Dermis microvascular lymphatic vessel endothelial cell (primary cell): Measurements from ENCODE around the gene HLCS. TPM values are rescaled to one million over a fixed set of nuclear protein-coding genes. Genes with fewer than 3 reads are reported as not detected.

Experiments used
- DNase-seq, 2 donors: peaks; one replicate each; pipeline versions ENCODE4 v3.0.0 to v3.0.0-alpha.2; 2010; ENCODE audit warnings: low read depth in 2 of 2
- total RNA-seq: library from RNA; depleted of rRNA; stranded (reverse); fragments of >200 nt; gene quantifications from 2 replicates; pipeline ENCODE4 v1.2.1, GENCODE V29; 2014

The HLCS gene
- total RNA-seq, 1 donor from 2014 or later = 16.4 TPM

DNA sequence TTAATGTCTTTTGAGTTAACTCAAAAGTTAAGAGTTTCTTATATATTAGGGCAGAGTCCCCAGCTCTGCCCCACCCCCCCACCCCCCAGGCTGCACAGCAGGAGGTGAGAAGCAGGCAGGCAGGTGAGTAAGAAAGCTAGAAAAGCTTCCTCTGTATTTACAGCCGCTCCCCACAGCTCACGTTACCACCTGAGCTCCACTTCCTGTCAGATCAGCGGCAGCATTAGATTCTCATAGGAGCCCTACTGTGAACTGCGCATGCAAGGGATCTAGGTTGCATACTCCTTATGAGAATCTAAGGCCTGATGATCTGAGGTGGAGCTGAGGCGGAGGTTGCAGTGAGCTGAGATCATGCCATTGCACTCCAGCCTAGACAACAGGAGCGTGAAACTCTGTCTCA lies 185.6 kb downstream of the HLCS start:
- DNase-seq = no peak

DNA sequence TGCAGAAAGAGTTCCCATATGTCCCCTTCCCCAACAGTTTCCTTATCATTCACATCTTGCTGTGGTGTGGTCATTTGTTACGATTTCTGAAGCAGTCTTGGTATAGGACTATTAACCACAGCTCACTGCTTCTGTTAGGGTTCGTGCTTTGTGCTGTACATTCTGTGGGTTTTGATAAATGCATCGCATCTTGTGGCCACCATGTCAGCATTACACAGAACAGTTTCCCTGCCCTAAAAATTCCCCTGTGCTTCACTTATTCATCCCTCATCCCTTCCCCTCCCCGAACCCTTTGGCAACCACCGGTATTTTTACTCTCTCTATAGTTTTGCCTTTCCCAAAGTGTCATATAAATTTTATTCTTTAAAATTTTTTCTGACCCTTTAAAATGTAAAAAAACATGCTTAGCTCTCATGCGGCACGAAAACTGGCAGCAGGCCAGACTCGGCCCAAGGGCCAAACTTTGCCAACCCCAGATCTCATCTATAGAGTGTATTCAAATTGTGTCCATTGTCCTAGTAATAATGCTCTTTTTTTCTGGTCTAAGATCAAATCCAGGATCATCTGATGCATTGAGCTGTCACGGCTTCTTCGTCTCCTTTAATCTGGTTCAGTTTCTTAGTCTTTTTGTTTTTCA lies 189.4 kb downstream of the HLCS start:
- DNase-seq = no peak

DNA sequence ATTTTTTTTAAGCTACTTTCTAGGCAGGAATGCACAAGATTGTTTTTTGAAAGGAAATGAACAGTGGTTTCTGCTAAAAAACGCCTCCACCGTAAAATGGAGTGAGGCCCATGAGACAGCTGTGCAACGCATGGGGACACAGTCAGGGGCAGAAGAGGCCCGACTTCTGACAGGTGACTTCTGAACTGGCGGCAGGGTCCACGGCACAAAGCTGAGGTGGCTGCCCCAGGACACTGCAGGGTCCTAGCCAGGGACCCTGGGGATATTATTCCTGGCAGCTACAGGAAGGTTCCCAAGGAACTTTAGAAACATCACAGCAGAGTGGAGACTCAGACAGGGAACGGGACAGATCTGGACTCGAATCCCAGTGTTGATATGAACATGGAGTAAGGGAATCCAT lies 192.5 kb downstream of the HLCS start:
- no peak for DNase-seq

DNA sequence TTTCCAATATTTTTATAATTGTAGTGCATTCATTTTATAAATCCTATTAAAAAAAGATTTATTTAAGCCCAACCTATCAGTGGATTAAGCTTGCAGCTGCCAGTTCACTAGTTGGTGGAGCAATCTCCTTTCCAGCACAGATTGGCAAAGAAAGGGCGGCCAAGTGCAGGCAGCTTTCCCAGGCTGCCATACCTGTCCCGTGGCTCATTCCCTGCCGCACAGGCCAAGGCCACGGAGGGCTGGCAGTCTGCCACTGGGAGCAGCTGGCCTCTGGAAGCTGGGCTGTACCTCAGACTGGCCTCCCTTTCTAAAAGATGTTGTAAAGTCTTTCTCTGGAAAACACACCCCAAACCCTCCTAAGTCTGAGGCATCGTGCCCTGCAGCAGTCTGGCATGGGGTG lies 193.4 kb downstream of the HLCS start:
- DNase-seq = peak in 1 of 2 donors; percentile 32

- DNase-seq = no peak
Measured at GRCh38 chr21:36769051-36769839, 197.2 kb downstream of the HLCS start.

DNA sequence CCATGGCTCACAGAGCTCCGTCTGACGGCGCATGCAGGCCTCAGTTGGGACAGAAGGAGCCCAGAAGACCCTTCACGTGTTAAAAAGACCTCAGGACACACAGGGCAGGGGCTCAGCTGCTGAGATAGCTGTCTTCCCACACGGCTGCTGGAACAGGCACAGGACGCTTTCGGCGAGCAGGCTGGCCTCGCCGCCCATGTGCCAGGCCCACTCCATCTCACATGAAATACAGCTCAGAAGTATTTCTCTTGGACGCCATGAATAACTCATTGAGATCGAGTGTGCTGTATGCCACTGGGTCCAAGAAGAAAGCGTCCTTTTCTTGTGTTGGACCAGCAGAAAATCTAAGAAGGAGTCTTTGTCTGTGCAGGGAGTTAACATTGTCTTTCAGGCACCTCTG lies 198.0 kb downstream of the HLCS start:
- no peak for DNase-seq

DNA sequence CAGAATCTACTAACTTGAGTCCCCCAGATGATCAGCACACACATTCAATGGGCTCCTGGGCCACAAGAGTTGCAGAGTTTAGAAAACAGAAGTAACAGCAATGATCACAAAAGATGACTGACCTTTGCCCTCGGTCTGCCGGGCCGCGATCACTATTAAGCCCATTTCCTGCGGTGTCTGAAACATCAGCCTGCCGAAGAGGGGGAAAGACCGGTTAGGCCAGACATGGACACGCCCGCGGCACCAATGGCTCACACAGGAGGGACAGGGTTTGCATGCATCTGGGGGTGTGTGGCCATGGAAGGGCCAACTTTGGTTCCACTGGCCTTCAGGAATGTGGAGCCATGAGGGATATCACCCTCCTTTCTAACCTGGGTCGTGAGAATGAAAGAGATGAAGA lies 199.4 kb downstream of the HLCS start:
- DNase-seq = no peak

- no peak for DNase-seq
Measured at GRCh38 chr21:36766511-36766910, 200.0 kb downstream of the HLCS start.

GRCh38 chr21:36765229-36765628 lies 201.2 kb downstream of the HLCS start:
- no peak for DNase-seq

DNA sequence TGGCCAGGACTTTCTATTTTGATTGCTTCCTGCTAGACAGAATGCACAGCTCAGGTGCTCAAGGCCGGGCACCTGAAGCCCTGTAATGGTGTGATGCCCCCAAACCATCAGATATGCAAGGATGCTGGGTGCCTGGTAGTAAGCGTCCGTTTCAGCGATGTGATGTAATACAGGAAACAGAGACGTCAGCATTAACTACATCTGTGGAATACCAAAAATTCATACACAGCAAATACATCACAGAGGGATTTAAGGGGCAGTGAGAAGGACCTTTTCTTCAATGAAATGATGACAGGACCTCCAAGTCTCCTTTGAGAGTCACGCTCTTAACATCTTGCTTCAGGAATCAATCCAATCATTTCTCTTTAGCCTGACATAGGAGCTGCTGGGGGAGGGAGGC lies 203.2 kb downstream of the HLCS start:
- no peak for DNase-seq

DNA sequence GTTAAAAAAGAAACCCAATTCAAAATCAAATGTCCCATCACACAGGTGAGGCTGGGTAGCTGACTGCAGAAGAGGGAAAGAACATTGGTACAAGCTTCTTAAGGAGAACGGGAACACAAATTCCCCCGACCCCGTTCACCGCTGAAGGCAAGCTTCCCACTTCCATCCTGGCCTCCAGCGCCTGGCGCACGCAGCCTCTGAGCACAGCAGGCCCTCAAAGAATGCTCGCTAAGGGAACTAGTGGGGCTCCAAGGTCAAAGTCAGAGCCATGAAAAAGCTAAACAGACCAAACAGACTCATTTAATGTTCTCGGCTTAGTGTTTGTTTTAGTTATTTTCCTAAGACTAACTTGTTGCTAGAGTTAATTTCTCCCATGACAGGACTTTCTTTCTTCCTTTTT lies 203.8 kb downstream of the HLCS start:
- DNase-seq = no peak

DNA sequence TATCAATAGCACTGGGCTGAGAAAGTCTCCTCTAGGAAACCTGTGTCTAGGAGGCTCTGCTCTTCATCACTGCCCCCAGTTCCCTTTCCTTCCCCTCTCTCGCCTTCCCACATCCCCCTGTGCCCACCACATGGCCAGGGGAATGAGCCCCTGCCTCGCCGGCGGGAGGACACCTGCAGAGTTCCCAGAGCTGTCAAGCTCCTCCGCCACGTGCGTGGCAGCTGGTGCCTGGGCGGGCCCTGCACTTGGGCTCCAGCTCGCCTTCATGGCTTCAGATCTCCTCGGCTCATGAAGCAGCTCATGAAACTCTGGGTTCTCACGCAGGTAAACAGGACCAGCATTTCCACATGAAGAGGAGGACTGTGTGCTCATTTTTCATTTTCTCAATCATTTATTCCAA lies 204.8 kb downstream of the HLCS start:
- no peak for DNase-seq

DNA sequence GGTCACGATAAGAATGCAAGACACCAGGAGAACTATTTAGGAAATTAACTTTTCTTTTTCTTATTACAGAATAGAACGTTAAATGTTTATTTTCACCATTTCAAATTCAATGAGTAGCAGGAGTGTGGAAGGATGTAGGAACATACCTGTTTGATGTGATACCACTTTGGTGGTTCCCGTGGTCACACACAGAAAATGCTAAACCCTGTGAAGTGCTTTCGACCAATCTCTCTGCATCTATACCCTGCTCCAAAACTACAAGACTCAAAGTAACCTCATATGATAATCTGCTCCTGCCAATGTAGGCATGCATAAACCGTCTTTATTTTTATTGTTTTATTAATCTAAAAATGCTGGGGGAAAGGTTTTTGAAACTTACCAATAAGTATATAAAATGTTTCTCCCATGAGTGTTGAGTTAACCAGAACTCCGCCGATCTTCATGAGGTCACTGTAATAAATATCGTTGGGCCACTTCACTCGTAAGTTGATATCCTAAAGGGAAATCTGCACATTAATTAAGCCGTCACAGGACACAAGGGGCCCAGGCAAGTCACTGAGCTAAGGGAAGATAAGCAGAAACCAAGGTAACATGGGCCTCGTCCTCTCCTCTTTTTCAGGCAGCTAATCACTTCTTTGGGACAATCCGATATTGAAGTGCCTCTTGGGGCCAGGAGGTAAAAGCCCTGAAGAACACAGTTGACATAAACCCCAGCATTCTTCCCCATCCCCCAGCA lies 207.0 kb downstream of the HLCS start:
- DNase-seq = no peak

- no peak for DNase-seq
Measured at GRCh38 chr21:36757196-36757595, 209.3 kb downstream of the HLCS start.

DNA sequence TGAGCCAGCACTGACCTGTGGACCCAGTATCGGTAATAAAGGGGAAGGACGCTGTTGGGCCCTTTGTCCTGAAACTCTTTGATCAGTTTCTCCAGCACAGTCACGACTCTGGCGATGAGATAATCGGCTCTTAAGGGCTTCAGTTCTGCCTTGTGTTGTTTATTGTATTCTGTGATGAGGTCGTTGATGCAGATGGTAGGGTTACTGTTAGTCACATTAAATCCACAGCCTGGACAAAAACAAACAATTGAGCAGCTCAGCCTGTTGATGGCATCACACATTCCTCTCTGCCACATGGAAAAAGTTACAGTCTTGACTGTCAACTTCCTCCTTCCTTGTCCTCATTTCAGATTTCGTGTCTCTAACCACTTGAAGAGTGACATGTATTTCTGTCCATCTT lies 209.9 kb downstream of the HLCS start:
- peak in 1 of 2 donors; percentile 19 for DNase-seq

DNA sequence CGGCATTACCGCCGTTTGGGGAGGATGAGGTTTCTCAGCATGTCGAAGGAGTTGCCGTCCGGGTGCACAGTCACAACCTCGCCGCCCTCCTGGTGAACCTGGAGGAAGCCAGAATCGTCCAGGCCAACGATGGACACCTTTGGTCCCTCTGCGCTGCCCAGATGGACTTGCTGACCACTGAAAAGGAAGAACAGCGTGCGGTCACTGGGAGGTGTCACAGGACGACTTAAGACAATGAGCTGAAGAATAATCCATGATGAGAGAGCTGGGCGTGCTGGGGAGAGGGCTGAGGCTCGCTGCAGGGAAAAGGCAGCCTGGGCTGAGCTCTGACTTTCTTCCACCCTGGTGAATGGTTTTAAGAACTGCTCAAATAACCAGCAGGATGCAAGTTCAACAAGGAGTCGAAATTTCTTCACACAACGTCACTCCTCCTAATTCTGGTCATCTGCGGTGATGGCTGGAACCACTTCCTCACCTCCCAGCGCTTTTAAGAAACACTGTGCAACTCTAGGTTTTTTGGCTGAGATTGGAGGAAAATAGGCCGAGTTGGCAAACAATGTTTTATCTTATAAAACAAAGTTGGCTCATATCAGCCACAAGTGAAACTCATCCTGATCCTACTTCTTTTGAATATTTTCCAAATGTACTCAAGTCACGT lies 212.1 kb downstream of the HLCS start:
- no peak for DNase-seq

DNA sequence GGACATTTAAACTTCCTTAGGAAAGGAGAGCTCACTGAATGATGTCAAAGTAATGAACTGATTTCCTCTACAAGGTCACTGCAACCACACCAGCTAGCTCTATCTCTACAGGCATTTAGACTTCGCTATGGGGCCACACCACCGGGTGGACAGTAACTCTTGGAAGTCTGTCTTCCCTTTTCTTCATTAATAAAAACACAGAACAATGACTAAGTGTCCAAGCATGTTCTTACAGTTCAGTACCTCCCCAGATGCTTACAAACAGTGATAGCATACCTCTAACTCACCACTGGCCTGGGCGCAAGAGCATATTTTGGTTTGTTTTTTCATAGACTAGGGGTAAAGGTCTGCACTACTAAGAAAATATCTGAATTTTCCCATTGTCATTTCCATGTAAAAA lies 212.9 kb downstream of the HLCS start:
- DNase-seq = peak in 1 of 2 donors; percentile 25

- DNase-seq = no peak
Measured at GRCh38 chr21:36751383-36751782, 215.1 kb downstream of the HLCS start.

- DNase-seq = no peak
Measured at GRCh38 chr21:36750576-36750959, 215.9 kb downstream of the HLCS start.

DNA sequence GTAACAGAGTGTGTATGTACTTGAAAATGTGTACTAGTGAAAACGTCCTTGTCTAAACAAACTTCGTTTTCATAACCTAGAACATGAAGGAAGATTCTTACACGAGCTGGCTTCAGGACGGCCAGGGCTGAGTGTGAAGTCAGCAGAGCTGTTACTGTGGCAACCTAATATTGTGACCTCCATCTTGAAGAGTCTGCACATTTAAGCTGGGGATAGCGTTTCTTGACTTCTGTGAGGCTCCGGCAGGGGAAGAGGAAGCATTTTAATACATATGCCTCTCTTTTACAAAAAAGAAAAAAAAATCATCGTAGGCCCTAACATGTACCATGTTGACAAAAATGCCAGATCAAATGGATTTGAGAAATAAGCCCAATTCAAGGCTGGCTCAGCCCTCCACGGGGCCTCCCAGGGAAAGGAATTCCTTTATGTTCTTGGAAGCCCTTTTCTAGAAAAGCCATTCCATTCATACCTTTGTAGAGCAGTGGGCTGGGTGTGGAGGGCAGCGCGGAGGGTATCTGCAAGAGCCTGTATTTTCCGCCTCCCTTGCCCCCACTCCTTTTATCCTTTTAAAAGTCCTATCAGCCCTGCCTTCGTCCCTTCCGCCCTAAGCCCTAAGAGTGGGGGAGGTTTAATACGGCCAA lies 216.4 kb downstream of the HLCS start:
- no peak for DNase-seq

GRCh38 chr21:36747815-36748383 lies 218.6 kb downstream of the HLCS start:
- peak; percentile 4 to 63 for DNase-seq
